Stimulated activated CD8-positive, alpha-beta memory T cell treated with anti-CD3 and anti-CD28 coated beads, Interleukin-7, amount 100 ng/mL, for 48 hours (primary cell): ENCODE data around the gene RSPH10B.
A peak's percentile ranks its signal among the peaks of the same experiment; 100 is the strongest.
"Not testable (repeated sequence)": the region's sequence is repeated elsewhere in the genome, so short reads cannot be mapped to it uniquely, and the experiment has no call there.

Experiments used
- DNase-seq, 2 donors: peaks; one replicate each; pipeline ENCODE4 v3.0.0-alpha.2; 2020; ENCODE audit warnings: low read depth in 1 of 2; ENCODE audit errors: extremely low read depth in 1 of 2

Gene RSPH10B

GRCh38 chr7:5970347-5970911 is at the start of gene RSPH10B:
TSS of gene RSPH10B (minus strand) at chr7:5970689. CDS start at chr7:5967116, 3,573 bp downstream.
- DNase-seq, result not testable (repeated sequence)

- DNase-seq, result no peak
Observed at GRCh38 chr7:6016653-6016966, 46.1 kb upstream of the RSPH10B start.

GRCh38 chr7:6015917-6016652 is 45.6 kb upstream of the RSPH10B start:
- no peak for DNase-seq

- DNase-seq, result no peak
Observed at GRCh38 chr7:6012355-6013104, 42.0 kb upstream of the RSPH10B start.

- no peak for DNase-seq
Observed at GRCh38 chr7:6011541-6011940, 41.1 kb upstream of the RSPH10B start.

GRCh38 chr7:6010370-6010769 is 39.9 kb upstream of the RSPH10B start:
- not testable (repeated sequence) for DNase-seq

- DNase-seq, result peak; percentile 88 to 99
Observed at GRCh38 chr7:6008668-6009611, 38.5 kb upstream of the RSPH10B start, which contains the start of the genes AIMP2 and PMS2. TSS of gene AIMP2 (plus strand) at chr7:6009272. CDS start at chr7:6009364, 92 bp downstream. TSS of gene PMS2 (minus strand) at chr7:6009049. CDS start at chr7:6009019, 30 bp downstream.

GRCh38 chr7:6007835-6008590 is 37.5 kb upstream of the RSPH10B start:
- DNase-seq, result not testable (repeated sequence)

GRCh38 chr7:6007386-6007785 is 36.9 kb upstream of the RSPH10B start:
- DNase-seq, result no peak

GRCh38 chr7:5997210-5997808 is 26.8 kb upstream of the RSPH10B start:
- no peak for DNase-seq

GRCh38 chr7:5987061-5987460 is 16.6 kb upstream of the RSPH10B start:
- not testable (repeated sequence) for DNase-seq

- not testable (repeated sequence) for DNase-seq
Observed at GRCh38 chr7:5979680-5980314, 9.3 kb upstream of the RSPH10B start.

- DNase-seq, result not testable (repeated sequence)
Observed at GRCh38 chr7:5973580-5973979, 3.1 kb upstream of the RSPH10B start.

GRCh38 chr7:5963810-5964209 is 6.7 kb downstream of the RSPH10B start:
- not testable (repeated sequence) for DNase-seq

GRCh38 chr7:5963205-5963604 is 7.3 kb downstream of the RSPH10B start:
- DNase-seq, result not testable (repeated sequence)

- not testable (repeated sequence) for DNase-seq
Observed at GRCh38 chr7:5934945-5935450, 35.5 kb downstream of the RSPH10B start.

- DNase-seq, result not testable (repeated sequence)
Observed at GRCh38 chr7:5931905-5932644, 38.4 kb downstream of the RSPH10B start.

GRCh38 chr7:5931250-5931649 is 39.2 kb downstream of the RSPH10B start:
- not testable (repeated sequence) for DNase-seq
